Measurements from ENCODE around the gene TBXA2R.

TBXA2R gene

DNA sequence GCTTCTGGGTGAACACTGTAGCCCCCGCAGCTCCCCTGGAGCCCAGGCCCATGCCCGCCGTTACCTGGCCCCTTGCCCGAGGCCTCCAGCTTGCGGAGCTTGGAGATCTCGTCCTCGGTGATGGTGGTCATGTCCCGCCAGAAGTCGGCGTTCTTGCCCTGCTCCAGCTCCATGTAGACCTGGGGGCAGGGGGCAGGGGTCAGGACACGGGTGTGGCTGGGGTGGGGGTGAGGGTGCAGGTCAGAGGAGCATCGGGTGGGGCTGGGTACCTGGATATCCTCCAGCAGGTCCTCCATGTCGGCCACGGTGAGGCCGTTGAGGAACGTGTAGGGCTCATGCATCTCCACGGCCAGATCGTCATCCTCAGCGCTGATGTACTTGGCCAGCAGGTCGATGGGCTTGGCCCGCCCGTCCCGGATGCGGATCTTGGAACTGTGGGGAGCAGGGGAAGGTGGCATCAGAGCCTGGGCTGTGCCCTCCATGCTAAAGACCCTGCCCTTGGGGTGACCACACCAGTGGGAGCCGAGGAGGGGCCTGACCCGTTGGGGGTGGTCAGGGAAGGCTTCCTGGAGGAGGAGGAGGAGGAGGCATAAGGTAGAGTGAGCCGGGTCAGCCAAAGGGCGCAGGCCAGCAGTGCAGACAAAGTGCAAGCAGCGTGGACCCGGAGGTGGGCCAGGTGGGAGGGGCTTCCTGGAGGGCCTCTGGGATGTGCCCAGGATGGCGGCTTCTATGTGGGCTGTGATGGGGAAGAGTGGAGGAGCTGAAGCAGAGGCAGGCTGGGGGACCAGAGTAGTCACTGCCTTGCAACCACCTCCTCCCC is 12.3 kb upstream of the TBXA2R start:
- DNase-seq, result no peak

GRCh38 chr19:3618144-3618810 is 11.6 kb upstream of the TBXA2R start:
- DNase-seq, result no peak

DNA sequence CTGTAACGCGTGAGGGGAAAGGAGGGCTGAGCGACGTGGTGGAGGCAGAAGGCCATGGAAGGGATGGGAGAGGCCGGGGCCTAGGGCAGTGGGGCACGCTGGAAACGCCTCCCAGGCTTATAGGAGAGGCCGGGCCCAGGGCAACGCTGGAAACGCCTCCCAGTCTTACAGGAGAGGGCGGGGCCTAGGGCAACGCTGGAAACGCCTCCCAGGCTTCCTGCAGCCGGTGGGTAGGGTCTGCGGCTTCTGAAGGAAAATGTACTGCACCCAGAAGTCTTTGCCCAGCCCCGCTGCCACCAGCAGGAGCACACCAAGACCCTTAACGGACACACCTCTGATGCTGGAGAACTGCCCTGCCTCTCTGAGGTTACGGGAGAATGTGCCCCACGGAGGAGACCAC is 10.8 kb upstream of the TBXA2R start:
- DNase-seq, result no peak

DNA sequence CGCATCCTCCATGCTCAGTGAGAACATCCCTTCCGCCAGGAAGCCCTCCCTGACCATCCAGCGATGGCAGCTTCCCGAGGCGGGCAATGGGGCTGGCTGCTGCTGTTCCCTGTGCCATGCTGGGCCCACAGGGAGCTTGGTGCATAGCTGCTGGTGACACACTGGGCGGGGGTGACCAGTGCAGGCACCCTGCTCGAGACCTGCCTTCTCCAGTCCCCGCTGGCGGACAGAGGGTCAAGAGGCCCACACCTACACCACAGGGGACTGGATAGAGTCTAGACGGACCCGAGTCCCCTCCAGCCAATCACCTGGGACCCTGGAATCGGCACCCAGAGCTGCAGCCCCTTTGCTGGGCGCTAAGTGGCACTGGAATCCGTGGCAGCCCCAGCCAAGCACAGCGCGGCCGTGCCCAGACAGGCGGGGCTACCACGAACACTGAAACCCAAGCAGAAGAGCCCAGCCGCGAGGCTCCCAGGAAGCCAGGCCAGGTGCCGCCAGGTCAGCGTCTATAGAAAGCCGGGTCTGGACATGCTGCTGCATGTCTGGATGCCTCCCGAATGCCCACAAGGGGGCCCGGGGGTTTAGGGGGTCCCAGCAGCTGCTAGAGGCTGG is 9.0 kb upstream of the TBXA2R start:
- no peak for DNase-seq

DNA sequence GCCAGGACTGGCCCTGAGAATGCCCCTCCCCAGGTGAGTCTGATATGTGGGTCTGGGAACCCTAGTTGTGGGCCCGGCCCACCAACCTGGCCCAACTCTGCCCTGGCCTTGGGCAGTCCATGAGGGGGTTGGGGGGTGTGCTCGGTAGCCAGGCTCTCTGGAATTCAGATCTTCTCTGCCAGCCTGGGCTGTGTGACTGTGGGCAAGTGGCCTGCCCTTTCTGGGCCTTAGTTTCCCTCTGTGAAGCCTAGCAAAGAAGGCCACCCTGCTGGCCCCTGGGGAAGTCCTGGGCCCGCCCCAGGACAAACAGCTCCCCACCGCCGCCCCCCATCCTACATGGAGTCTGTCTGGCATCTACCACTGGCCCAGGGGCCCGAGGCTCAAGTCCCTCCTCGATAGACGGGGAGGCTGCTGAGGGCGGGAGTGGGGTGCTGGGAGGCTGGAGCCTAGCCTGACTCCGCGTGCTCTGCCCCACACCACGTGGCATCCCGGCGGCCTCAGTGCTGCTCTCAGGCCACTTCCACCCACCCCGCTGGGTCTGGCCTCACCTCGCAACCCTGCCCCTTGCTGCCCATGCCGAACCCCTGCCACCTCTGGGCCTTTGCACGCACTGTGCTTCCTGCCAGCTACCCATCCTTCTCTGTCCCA is 8.3 kb upstream of the TBXA2R start:
- DNase-seq, result no peak

GRCh38 chr19:3613818-3614661 is 7.4 kb upstream of the TBXA2R start:
- DNase-seq, result no peak

GRCh38 chr19:3612901-3613741 is 6.4 kb upstream of the TBXA2R start:
- DNase-seq, result no peak

DNA sequence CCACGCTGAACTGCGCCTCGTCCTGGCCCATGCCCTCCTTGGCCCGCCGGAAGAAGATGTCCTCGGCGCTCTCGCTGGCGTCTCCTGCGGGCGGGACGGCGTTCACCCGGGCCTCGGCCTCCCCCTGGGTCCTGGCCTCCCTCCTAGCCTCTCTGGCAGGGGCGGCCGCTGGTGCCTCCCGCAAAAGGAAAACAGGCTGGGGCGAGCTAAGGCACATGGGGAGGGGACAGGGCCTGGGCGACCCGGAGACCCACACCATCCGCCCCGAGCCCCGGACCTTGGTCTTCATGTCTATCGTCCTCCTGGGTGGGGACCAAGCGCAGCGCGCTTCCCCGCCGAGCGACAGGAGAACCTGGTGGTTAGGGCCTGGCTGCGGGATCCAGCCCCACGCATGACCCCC is 5.7 kb upstream of the TBXA2R start:
- no peak for DNase-seq

DNA sequence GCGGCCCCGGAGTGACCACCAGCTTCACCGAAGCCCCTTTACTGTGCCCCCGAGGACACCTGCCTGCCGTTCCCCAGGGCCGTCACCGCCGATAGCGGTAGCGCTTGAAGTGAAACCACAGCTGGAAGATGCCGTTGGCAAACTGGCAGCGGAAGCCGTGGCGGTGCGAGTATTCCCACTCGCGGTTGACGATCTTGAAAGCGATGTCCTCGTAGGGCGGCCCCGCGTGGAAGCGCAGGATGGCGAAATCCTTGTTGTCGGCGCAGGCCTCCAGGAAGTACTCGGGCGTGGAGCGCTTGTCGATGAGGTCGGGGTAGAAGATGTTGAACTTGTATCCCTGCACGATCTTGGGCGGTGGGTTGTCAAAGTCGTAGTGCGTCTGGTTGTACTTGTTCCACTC is 5.2 kb upstream of the TBXA2R start:
- DNase-seq, result no peak

- DNase-seq, result no peak
Measured at GRCh38 chr19:3610745-3611717, 4.4 kb upstream of the TBXA2R start.

DNA sequence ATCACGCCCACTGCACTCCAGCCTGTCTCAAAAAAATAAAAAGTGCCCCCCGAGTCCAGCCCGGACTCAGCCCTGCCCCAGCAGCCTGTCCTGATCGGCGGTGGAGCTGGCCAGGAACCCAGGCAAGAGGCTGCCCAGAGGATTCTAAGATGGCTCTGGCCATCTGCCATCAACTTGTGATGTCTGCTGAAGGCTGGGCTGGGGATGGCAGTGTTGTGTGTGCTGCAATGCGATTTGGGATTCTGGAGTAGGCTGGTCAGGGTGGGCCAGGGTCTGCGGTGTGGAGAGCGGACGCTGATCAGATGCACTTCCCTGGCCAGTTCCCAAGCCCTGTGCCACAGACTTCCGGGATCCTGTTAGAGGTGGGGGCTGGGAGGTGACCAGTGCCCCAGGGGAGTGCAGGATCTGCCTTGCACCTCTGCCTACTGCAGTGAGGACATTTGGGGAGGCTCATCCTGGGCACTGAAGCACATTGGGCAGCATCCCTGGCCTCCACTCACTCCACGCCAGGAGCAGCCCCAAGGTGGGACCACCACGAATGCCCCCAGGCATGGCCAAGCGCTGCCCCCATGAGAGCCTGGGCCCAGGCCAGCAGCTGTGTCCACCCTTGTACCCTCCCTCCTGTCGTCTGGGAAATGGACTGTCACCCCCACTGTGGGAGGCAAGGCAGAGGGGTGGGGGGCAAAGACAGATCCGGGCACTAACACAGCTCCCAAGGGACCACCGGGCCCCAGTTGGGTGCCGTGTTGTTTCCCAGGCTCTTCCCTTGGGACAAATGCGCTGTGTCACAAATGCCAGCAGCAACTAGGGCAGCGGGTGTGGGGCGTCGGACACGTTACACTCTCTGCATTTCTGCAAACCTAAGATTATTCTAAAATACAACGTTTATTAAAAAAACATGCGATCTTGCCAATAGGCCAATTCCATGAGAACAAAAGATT is 3.4 kb upstream of the TBXA2R start:
- no peak for DNase-seq

GRCh38 chr19:3608750-3609322 is 2.2 kb upstream of the TBXA2R start:
- DNase-seq, result no peak

DNA sequence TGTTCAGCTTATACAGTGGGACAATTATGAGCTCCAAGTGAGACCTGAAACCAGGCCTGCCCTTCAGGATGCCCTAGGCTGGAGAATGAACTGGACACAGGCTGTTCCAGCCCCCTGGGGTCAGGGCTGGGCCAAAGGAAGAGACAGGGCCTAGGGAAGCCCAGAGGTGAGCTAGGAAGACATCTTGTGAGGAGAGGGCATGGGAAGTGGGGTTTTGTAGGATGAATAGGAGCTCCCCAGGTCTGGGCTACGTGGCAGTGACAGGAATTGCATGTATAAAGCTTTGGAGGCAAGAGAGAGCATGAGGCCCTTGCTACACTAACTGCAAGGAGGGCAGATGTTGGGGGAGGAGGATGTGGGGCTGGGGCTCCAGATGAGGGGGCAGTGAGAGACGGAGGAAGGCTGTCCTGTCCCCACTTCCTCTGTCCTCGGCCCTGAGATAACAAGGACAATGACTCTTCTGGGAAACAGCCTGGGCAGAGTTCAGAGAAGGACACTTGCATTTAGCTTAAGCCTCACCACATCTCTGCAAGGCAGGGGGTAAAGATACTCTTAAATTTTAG is 1.5 kb upstream of the TBXA2R start:
- DNase-seq, result no peak

DNA sequence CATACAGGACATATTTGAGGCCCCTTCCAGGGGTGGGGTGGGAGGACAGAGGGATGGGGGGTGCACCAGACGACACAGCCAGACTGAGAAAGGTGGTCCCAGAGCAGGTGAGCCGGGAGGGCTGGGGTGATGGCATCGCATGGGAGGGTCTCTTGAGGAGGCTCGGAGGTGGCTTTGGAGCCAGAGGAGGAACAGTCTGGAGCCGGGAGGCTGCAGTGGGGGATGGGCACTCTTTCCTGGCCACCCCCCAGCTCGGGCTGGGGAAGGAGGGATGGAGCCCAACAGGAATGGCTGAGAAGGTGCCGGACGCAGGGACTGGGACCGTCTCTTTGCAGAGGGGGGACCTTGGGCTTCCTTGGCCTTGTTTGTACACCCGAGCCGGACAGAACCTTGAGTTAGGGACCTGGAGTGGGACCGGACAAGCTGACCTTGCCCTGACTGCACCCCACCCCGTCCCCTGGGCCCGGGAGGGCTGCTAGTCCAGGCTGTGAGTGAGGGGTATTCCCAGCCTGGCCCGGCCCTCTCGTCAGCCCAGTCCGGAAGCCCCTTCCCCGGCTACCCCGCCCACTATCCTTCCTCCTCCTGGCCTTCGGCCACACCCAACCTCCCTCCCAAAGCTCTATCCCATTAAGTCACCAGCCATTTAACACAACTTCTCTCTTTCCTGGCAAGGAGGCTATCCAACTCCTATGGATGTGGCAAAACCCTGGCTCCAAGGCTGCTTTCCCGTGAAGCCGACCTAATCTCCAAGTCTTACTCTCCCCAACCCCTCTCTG is 816 bp upstream of the TBXA2R start:
- DNase-seq, result no peak

- no peak for DNase-seq
Measured at GRCh38 chr19:3606174-3606689, 443 bp downstream of the TBXA2R start.

DNA sequence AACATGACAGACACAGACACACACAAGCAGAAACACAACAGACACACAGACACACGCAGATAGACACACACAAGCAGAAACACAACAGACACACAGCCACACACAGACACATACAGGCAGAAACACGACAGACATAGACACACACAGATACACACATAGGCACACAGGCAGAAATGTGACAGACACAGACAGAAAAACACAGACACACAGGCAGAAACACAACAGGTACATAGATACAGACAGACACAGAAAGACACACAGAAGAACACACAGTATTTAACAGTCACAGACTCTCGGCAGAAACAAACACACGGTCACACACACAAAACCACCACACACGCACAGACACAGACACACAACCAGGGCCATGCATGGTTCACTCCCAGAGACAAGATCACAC is 905 bp downstream of the TBXA2R start:
- DNase-seq, result no peak

DNA sequence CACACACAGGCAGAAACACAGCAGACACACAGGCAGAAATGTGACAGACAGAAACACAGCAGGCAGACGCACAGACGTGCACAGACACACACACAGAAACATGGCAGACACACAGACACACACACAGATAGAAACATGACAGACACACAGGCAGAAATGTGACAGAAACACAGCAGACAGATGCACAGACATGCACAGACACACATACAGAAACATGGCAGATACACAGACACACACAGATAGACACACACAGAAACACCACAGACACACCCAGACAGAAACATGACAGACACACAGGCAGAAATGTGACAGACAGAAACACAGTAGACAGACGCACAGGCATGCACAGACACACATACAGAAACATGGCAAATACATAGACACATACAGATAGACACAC is 1.3 kb downstream of the TBXA2R start:
- no peak for DNase-seq

- DNase-seq, result no peak
Measured at GRCh38 chr19:3604987-3605343, 1.7 kb downstream of the TBXA2R start.
